Measurements from ENCODE around the gene BORCS8.

DNA sequence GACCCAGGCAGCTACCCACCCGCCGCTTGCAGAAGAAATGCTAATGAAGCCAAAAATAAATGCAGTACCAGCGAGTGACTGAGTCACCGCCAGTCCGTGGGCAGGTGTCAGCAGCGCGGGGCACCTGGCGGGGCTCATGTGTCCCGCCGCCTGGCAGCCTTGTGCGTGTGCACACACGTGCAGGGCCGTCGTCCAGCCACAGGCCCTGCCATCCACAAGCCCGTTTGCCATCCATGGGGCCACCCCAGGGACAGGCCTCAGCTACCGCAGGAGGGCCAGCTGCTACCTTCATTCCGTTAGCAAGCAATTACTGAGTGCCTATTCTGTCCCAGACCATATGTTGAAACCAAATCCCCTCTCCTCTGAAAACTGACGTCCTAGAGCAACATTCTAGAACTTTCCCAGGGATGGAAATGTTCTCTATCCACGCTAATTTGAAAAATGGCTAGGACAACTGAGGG, 40.3 kb upstream of the BORCS8 start:
- TF ChIP-seq POLR2A (IDR thresholded peaks at IDR 0.05), result no peak
- TF ChIP-seq, protein P1, sequence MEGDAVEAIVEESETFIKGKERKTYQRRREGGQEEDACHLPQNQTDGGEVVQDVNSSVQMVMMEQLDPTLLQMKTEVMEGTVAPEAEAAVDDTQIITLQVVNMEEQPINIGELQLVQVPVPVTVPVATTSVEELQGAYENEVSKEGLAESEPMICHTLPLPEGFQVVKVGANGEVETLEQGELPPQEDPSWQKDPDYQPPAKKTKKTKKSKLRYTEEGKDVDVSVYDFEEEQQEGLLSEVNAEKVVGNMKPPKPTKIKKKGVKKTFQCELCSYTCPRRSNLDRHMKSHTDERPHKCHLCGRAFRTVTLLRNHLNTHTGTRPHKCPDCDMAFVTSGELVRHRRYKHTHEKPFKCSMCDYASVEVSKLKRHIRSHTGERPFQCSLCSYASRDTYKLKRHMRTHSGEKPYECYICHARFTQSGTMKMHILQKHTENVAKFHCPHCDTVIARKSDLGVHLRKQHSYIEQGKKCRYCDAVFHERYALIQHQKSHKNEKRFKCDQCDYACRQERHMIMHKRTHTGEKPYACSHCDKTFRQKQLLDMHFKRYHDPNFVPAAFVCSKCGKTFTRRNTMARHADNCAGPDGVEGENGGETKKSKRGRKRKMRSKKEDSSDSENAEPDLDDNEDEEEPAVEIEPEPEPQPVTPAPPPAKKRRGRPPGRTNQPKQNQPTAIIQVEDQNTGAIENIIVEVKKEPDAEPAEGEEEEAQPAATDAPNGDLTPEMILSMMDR (IDR thresholded peaks at IDR 0.05), result no peak
- TF ChIP-seq POLR2AphosphoS5 (IDR thresholded peaks at IDR 0.05), result no peak

Data from suprapubic skin (tissue), 4 donors.